ENCODE measurements around the gene RAD51B.

Gene RAD51B

DNA sequence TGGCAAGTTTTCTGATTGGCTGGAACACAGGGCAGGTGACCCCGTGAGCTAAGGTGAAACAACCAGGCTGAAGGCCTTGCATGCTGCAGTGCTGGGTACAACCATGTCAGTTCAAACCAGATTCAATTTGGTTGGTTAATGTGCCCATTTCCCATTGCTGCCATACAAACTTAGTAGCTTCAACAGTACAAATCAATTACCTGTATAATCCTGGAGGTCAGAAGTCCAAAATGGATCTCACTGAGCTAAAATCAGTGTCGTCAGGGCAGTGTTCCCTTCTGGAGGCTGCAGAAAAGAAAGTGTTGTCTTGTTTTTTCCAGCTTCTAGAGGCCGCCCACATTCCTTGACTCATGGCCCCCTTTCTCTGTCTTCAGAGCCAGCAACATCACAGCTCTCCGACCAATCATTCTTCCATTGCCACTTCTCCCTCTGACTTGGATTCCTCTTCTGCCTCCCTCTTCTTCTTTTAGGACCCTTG is 751.6 kb downstream of the RAD51B start:
- DNase-seq (ENCODE audit: low read depth in 2 of 2), result no peak

DNA sequence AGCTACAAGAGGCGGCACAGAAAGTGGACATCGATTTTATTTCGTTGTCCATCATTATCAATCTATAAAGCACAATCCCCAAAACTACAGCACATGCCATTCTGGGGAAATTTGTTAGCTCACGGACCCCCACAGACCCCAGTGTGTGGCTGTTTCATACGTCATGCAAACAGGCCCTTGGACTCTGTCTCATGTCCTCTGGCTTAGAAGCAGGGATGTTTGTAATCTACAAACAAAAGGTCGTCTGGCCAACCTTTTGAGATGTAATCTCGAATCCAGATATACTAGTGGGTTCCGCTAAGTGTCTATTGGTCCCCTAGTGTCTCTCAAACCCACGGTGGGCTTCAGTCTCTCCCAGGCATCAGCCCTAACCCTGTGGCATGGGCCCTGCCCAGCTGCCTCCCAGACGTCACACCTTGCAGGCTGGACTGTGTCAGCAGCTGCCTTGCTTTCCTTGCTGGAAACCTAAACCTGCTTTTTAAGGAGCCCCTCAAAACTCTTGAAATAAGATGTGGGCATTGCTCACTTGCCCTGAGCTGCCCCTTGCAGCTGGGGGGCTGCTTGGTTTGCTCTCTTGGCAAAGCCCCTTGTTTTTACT is 752.4 kb downstream of the RAD51B start:
- DNase-seq (ENCODE audit: low read depth in 2 of 2), result no peak

DNA sequence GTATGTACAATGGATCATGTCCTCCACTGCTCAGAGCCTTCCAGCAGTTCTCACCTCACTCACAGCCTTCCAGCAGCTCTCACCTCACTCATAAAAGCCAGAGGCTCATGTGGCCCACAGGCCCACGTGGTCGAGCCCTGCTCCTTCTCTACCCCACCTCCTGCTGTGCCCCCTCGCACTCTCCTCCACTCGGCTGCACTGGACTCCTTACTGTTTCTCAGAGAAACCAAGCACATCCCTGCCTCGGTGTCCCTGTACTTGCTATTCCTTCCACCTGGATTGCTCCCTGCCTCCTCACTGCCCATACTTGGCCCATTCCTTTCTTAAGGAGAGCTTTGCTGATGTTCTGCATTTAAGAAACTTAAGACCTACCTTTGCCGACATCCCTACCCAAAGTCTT is 753.5 kb downstream of the RAD51B start:
- DNase-seq (ENCODE audit: low read depth in 2 of 2), result no peak

DNA sequence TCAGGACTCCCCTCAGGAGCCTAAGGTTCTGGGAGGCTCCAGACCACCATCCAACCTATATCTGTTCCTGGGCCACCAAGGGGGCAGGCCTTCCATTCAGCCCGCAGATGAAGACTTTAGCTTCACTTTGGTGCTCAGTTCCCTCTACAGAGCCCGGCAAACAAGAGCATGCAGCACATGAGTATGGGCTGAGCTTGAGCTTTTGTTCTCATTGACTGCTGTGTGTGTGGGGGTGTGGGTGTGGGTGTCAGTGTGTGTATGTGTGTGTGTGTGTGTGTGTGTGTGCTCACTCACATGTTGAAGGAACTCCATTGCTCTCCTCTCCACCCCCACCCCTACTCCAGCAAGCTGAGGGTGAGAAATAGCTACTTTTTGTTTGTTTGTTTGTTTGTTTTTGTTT is 754.1 kb downstream of the RAD51B start:
- DNase-seq (ENCODE audit: low read depth in 2 of 2), result no peak

DNA sequence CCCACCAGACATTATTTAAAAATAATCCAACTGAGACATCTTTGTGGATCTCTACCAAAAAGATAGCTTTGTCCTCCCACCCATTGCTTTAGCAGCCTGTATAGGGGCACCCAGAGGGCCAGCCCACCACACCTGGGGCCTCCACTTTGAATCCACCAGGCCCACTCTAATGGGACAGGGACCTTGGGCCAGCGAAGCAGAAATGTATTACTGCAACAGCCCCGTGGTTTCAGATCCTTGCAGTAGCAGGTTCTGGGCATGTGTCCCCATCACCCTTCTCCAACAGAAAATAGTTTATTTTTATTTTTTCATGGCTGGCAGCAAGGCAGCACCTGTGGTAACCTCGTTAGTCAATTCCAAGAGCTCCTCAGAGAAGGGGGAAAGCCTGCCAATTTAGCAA is 754.9 kb downstream of the RAD51B start:
- no peak for DNase-seq (ENCODE audit: low read depth in 2 of 2)

- no peak for DNase-seq (ENCODE audit: low read depth in 2 of 2)
Measured at GRCh38 chr14:68574906-68575305, 755.3 kb downstream of the RAD51B start.

DNA sequence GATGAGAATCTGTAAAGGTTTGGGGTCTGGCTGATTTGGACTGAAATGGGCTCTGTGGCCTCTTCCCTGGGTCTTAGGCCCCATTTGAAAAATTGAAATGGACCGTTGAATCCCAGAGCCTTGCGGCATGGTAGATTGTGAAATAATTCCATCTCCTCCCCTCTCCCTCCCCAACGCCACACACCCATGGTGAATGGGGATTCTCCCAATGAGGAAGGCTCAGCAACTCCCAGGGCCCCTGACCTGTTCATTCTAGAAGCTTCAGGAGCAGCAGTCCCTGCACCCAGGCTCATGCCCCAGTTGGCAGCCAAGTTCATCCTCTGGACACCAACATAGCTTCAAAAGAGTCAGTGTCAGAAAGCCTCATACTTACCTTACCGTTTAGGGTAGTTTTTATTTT is 755.8 kb downstream of the RAD51B start:
- no peak for DNase-seq (ENCODE audit: low read depth in 2 of 2)

- no peak for DNase-seq (ENCODE audit: low read depth in 2 of 2)
Measured at GRCh38 chr14:68576031-68576430, 756.5 kb downstream of the RAD51B start.

DNA sequence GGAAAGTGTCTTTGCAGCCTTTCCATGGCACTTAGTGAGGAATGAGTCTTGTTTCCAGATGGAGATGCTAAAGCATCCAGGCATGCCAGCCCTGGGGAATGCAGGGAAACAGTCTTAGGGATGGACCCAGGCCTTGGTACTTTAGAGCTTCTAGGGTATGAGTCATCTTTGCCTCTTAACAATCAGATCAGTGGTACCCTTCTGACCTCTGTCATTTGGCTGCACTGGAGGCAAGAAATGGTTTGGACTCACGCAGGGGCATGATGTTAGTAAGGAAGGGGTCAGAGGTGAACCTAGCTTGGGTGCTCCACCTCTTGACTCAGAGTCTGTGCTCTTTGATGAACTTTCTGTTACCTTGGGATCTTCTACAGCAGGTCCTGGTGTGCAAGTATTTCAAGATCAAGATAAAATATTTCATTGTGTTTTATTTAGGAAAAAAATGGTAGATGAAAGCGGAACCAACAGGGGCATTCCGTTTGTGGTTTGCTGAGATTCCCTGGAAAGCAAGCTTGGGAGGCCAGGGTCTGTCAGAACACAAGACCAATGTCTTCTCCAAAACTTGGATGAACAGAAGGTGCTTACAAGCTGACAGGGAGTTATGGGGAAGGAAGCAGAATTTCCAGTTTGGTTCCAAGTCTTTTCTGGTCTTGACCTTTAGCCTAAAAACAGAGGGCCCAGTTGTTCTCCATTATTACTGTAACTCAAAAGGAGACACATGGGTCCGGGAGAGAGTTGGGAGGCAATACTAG is 757.1 kb downstream of the RAD51B start:
- no peak for DNase-seq (ENCODE audit: low read depth in 2 of 2)

DNA sequence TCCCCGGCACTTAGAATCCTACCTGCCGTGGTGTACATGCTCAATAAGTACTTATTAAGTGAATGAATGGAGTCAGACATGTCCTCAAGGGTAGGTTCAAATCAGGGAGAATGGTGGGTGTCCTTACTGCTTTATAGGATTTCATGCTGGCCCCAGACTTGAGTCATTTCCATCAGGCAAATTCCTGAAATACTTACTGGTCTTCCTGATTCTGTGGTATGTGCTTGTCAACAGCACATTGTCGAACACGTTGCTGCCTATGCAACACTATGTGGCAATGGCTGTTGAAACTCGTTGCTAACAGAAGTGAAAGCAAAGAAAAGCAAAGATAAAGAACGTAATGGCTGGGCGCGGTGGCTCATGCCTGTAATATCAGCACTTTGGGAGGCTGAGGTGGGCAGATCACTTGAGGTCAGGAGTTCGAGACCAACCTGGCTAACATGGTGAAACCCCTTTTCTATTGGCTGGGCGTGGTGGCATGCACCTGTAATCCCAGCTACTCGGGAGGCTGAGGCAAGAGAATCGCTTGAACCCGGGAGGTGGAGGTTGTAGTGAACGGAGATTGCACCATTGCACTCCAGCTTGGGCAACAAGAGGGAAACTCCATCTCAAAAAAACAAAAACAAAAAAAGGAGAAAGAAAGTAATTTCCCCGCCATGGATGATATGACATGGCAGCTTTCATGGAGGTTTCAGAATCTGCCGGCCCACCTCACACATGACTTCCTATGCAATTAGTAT is 758.4 kb downstream of the RAD51B start:
- DNase-seq (ENCODE audit: low read depth in 2 of 2), result no peak

DNA sequence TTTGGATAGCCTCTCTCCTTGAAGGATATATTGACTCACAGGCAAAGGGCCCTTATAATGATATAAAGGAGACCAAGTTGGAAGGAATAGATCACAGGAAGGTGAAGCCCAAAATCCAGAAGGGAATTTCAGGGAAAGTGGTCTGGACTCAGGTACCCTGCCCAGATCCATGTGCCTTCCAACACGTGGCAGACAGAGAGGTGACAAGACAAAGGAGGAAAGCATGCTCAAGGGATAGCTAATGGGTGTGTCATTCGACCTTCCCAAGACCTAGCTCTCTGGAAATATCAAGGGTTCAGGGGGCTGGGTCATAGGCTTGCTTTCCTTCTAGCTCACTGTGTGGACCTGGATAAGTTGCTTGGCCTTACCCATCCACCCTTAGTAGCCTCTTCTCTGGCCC is 759.0 kb downstream of the RAD51B start:
- DNase-seq (ENCODE audit: low read depth in 2 of 2), result no peak

- no peak for DNase-seq (ENCODE audit: low read depth in 2 of 2)
Measured at GRCh38 chr14:68580096-68580645, 760.6 kb downstream of the RAD51B start.

DNA sequence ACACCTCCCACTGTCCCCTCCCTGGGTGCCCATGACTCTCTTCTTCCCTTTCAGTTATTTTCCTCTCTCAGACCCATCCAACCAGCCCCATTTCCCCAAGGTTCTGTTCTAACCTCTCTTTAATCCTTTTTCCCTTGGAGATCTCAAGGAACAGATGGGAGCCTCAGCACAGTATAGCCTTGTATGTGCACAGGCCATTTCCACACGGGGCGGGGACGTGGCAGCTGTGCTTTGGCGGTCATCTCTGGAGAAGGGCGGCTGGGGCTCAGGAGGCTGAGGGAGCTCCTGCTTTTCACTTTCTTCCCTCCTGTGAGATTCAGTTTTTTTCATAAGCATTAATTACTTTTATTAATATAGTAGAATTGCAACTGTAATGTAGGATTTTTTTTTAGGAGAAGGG is 761.1 kb downstream of the RAD51B start:
- no peak for DNase-seq (ENCODE audit: low read depth in 2 of 2)

DNA sequence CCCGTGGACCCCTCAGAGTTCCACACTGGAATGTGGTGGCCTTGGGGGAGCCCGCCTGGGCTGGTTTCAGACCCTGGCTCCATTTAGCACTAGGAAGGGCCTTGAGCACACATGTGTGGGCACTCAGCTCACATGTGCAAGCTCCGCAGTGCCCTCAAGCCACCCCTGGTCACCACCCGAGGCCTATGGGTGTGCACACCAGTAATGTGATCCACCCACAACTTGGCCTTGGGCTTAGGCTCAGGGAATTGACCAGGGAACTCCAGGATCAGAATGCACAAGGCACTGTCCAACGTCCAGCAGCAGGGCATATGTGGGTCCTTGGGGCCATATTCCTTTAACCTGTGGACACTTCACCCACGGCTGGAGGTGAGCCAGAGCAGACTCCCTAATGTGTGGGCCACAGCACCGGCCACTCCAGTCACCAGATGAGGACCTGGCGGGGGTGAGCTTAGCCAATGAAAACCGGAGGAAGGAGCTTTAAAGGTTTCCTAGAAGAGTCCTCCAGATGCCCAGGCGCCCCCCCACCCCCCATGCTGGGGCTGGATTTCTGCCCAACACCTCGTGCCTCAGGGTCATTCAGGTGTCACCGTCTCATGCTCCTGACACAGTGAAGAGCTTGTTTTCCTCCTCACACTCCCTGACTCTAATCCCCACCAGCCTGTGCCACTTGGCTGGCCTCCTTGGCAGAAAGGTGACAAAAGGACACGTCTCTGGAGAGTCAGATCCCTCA is 764.1 kb downstream of the RAD51B start:
- DNase-seq (ENCODE audit: low read depth in 2 of 2), result no peak

DNA sequence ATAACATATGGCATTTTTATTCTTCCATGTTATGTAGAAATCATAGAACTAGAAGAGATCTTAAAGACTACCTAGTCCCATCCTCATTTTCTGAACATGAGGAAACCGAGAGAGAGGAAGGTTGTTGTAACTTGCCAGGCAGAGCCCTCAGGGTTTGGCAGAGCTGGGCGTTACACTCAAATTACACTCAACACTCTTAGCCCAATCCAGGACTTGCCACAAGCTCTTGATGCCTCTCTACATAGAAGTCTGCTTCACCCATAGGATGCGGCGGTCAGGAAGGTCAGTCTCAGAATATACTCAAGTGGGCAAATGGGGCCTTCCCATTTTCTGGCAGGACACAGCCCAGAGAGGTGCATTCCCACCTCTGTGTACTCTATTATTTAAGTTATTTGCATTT is 765.2 kb downstream of the RAD51B start:
- DNase-seq (ENCODE audit: low read depth in 2 of 2), result no peak

GRCh38 chr14:68585690-68586089 is 766.1 kb downstream of the RAD51B start:
- DNase-seq (ENCODE audit: low read depth in 2 of 2), result no peak

DNA sequence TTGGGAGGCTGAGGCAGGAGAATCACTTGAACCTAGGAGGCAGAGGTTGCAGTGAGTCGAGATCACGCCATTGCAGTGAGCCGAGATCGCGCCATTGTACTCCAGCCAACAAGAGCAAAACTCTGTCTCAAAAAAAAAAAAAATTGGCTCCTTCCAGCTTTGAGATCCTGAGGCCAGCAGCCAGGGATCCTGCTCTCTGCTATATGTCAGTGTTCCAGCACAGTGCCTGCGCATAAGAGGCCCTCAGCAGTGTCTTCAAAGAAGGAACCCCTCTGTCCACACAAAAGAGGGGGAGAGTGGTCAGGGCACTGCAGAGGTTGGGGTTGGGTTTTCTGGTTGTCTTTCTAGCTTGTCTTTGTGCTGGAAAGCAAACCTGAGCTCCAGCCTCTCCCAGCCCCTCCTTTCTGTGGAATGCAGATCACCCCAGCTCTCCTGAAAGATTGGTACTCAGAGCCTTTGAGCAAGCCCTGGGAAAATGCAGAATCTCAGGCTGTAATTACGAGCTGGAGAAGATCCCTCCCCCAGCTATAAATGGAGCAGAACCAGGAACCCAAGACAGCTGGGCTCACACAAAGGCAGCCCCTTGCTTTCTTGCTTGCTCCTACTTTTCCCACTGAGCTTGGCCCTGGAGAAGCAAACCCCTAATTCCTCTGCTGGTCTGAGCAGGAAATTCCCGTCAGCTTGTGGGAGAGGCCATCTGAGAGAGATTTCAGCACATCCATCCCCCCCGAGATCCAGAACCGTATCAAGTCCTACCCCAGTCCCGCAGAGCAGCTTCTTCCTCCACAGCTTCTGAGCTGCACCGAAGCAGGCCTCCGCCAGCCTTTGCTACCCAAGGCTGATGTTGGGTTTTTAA is 767.5 kb downstream of the RAD51B start:
- no peak for DNase-seq (ENCODE audit: low read depth in 2 of 2)

GRCh38 chr14:68587931-68588330 is 768.4 kb downstream of the RAD51B start:
- DNase-seq (ENCODE audit: low read depth in 2 of 2), result no peak

DNA sequence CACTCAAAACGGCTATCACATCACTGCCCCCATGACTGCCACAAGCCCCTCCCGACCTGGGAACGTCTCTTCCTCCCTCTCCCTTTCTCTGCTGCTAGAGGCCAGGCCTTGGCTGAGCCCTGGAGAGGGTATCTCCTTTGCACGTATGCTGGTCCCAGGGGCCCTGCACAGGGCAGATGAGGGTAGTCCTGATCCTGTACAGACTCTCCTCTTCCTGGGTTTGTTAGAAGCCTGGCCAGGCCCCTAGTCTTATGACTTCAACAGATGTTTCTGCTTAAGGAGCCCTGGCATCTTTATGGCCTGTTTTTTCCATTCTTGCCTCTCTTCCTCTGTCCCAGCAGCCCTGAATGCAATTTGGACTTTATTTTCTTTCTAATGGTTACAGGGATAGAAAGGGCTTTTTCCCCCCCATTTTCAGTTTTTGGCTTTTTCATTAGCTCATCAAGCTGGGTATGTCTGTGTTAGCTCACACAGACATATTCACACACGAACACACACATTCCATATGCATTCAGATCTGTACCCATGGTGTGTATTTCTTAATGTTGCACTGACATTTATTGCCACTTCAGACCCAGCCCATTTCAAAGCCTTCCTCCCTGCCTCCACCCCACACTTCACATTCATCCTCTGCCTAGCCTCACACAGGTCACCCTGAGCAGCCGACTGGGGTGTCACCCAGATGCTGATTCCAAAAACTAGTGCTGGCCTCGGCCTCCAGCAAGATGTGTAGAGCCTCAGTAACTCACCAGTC is 770.0 kb downstream of the RAD51B start:
- no peak for DNase-seq (ENCODE audit: low read depth in 2 of 2)

DNA sequence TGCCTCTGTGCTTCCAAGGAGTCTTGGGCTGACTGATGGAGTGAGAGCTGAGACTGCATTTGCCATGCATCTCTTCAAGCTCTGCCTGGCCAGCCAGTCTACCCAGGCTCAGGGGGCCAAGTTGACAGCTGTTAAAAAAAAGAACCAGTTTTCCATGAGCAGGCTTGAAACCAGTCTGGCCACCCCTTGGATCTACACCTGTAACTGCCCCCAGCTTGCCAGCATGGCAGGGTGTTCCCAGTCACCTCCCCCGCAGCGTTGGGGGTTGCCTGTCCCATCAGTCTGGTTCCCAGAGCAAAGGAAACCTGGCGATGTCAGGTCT is 770.6 kb downstream of the RAD51B start:
- DNase-seq (ENCODE audit: low read depth in 2 of 2), result no peak
